ENCODE measurements around the gene GNPTAB. TPM values are rescaled to one million over a fixed set of nuclear protein-coding genes. Genes with fewer than 3 reads are reported as not detected.

The GNPTAB gene
- total RNA-seq, 4 donors from 2014 or later, result 18.0 to 36.3 (median 32.5) TPM

GRCh38 chr12:101779626-101780025, 51.1 kb downstream of the GNPTAB start:
- no peaks in the 10 kb centered on the region for H3K27me3 ChIP-seq
- peaks cover 0 to 24% (median 5%) of the 10 kb centered on the region in 4 donors for H3K4me1 ChIP-seq
- no peak for TF ChIP-seq CTCF (IDR thresholded peaks at IDR 0.05)
- TF ChIP-seq EP300 (IDR thresholded peaks at IDR 0.05), result no peak
- H3K27ac ChIP-seq, result no peak overlapping the region
- no peaks in the 10 kb centered on the region for H3K9me3 ChIP-seq
- DNase-seq (ENCODE audit: low spot score in 2 of 2), result no peak
- no peak overlapping the region for H3K4me3 ChIP-seq
- WGBS, 2 donors, result 93 to 94% methylated on average over 6 of the region's 6 CpGs
- peaks cover 0 to 22% (median 0%) of the 10 kb centered on the region in 3 donors for H3K36me3 ChIP-seq

- no peak for TF ChIP-seq POLR2A (IDR thresholded peaks at IDR 0.05)
- TF ChIP-seq CTCF (IDR thresholded peaks at IDR 0.05), result no peak
- H3K4me1 ChIP-seq, result peaks cover 0 to 24% (median 5%) of the 10 kb centered on the region in 4 donors
- WGBS, 2 donors, result 77 to 92% methylated on average over 3 of the region's 3 CpGs
Measured at GRCh38 chr12:101779200-101779599, 51.6 kb downstream of the GNPTAB start.

GRCh38 chr12:101777978-101778377, 52.8 kb downstream of the GNPTAB start:
- Histone ChIP-seq H3K9me3 (no peaks in the 10 kb centered on the region), H3K4me3 (no peak overlapping the region), H3K27ac (peak overlapping the region in 2 of 4 donors; percentile 27 to 57), H3K36me3 (peaks cover 0 to 12% (median 0%) of the 10 kb centered on the region in 3 donors), H3K27me3 (no peaks in the 10 kb centered on the region), H3K4me1 (peaks cover 0 to 28% (median 5%) of the 10 kb centered on the region in 4 donors)
- TF ChIP-seq CTCF (IDR thresholded peaks at IDR 0.05) (no peak), EP300 (IDR thresholded peaks at IDR 0.05) (no peak), POLR2A (IDR thresholded peaks at IDR 0.05) (no peak)
- WGBS, 2 donors, result 70 to 71% methylated on average over 4 of the region's 4 CpGs
- DNase-seq (ENCODE audit: low spot score in 2 of 2), result no peak

More at GRCh38 chr12:101779200-101779599, 51.6 kb downstream of the GNPTAB start:
- Histone ChIP-seq H3K4me3 (no peak overlapping the region), H3K36me3 (peaks cover 0 to 18% (median 0%) of the 10 kb centered on the region in 3 donors), H3K27ac (no peak overlapping the region), H3K9me3 (no peaks in the 10 kb centered on the region), H3K27me3 (no peaks in the 10 kb centered on the region)
- DNase-seq (ENCODE audit: low spot score in 2 of 2), result no peak

- H3K27ac ChIP-seq, result peak overlapping the region in 2 of 4 donors; percentile 27 to 57
- H3K4me1 ChIP-seq, result peaks cover 0 to 28% (median 5%) of the 10 kb centered on the region in 4 donors
- WGBS, 2 donors, result 41 to 47% methylated on average over 3 of the region's 3 CpGs
- DNase-seq (ENCODE audit: low spot score in 2 of 2), result no peak
- H3K36me3 ChIP-seq, result peaks cover 0 to 7% (median 0%) of the 10 kb centered on the region in 3 donors
- TF ChIP-seq POLR2A (IDR thresholded peaks at IDR 0.05) (no peak), EP300 (IDR thresholded peaks at IDR 0.05) (peak in 1 of 2 donors; percentile 29), CTCF (IDR thresholded peaks at IDR 0.05) (no peak)
- no peaks in the 10 kb centered on the region for H3K9me3 ChIP-seq
- no peak overlapping the region for H3K4me3 ChIP-seq
- H3K27me3 ChIP-seq, result no peaks in the 10 kb centered on the region
Measured at GRCh38 chr12:101777485-101777884, 53.3 kb downstream of the GNPTAB start.

GRCh38 chr12:101775816-101776215, 54.9 kb downstream of the GNPTAB start:
- Histone ChIP-seq H3K4me1 (peaks cover 0 to 24% (median 5%) of the 10 kb centered on the region in 4 donors), H3K36me3 (peaks cover 0 to 14% (median 0%) of the 10 kb centered on the region in 3 donors), H3K9me3 (no peaks in the 10 kb centered on the region), H3K4me3 (no peak overlapping the region), H3K27me3 (no peaks in the 10 kb centered on the region), H3K27ac (no peak overlapping the region)
- no peak for TF ChIP-seq EP300 (IDR thresholded peaks at IDR 0.05)
- no peak for TF ChIP-seq POLR2A (IDR thresholded peaks at IDR 0.05)
- no peak for TF ChIP-seq CTCF (IDR thresholded peaks at IDR 0.05)
- 60 to 65% methylated on average over 2 of the region's 2 CpGs for WGBS, 2 donors
- DNase-seq (ENCODE audit: low spot score in 2 of 2), result no peak

Data from tibial nerve (tissue), 4 donors.